HG03196 (cell line): ENCODE data around the gene TBX10.
A peak's percentile ranks its signal among the peaks of the same experiment; 100 is the strongest.
"Not testable (repeated sequence)": the region's sequence is repeated elsewhere in the genome, so short reads cannot be mapped to it uniquely, and the experiment has no call there.

ENCODE experiments used
- ATAC-seq: cut with Tn5 transposase; IDR thresholded peaks from one replicate; pipeline ENCODE4 v1.9.1; 2021; ENCODE audit not compliant: unreplicated experiment

The TBX10 gene

GRCh38 chr11:67604119-67604518, 35.4 kb downstream of the TBX10 start:
- ATAC-seq, result not testable (repeated sequence)

- no peak for ATAC-seq
Measured at GRCh38 chr11:67601098-67601497, 38.5 kb downstream of the TBX10 start.

- peak; percentile 77 for ATAC-seq
Measured at GRCh38 chr11:67600324-67601029, 39.1 kb downstream of the TBX10 start.

GRCh38 chr11:67599149-67599548, 40.4 kb downstream of the TBX10 start:
- no peak for ATAC-seq

- ATAC-seq, result not testable (repeated sequence)
Measured at GRCh38 chr11:67597963-67598362, 41.6 kb downstream of the TBX10 start.

- not testable (repeated sequence) for ATAC-seq
Measured at GRCh38 chr11:67597458-67597857, 42.1 kb downstream of the TBX10 start.

GRCh38 chr11:67596753-67597300, 42.7 kb downstream of the TBX10 start:
- ATAC-seq, result no peak

- ATAC-seq, result no peak
Measured at GRCh38 chr11:67594480-67594879, 45.1 kb downstream of the TBX10 start.

- no peak for ATAC-seq
Measured at GRCh38 chr11:67593565-67593905, 46.0 kb downstream of the TBX10 start.

- ATAC-seq, result no peak
Measured at GRCh38 chr11:67592880-67593564, 46.5 kb downstream of the TBX10 start.

GRCh38 chr11:67588899-67589415, 50.6 kb downstream of the TBX10 start:
- ATAC-seq, result not testable (repeated sequence)

- peak; percentile 17 for ATAC-seq
Measured at GRCh38 chr11:67588136-67588503, 51.4 kb downstream of the TBX10 start.

GRCh38 chr11:67586568-67587250, 52.9 kb downstream of the TBX10 start:
- ATAC-seq, result no peak

GRCh38 chr11:67585911-67586310, 53.7 kb downstream of the TBX10 start:
- no peak for ATAC-seq

GRCh38 chr11:67584881-67585873, 54.4 kb downstream of the TBX10 start:
- no peak for ATAC-seq

GRCh38 chr11:67584205-67584880, 55.2 kb downstream of the TBX10 start:
- no peak for ATAC-seq

GRCh38 chr11:67583247-67584204, 56.0 kb downstream of the TBX10 start, which contains the start of gene GSTP1:
TSS of gene GSTP1 (plus strand) at chr11:67583812. CDS start at chr11:67583844, 32 bp downstream.
- ATAC-seq, result peak; percentile 56

GRCh38 chr11:67582011-67582410, 57.6 kb downstream of the TBX10 start:
- ATAC-seq, result no peak

GRCh38 chr11:67581469-67581868, 58.1 kb downstream of the TBX10 start:
- ATAC-seq, result no peak
